ENCODE measurements around the gene ASCC3. TPM values are rescaled to one million over a fixed set of nuclear protein-coding genes. Genes with fewer than 3 reads are reported as not detected.

Gene ASCC3
- total and polyA plus RNA-seq, 2 experiments from 2014 or later = 49.1 to 60.2 TPM

DNA sequence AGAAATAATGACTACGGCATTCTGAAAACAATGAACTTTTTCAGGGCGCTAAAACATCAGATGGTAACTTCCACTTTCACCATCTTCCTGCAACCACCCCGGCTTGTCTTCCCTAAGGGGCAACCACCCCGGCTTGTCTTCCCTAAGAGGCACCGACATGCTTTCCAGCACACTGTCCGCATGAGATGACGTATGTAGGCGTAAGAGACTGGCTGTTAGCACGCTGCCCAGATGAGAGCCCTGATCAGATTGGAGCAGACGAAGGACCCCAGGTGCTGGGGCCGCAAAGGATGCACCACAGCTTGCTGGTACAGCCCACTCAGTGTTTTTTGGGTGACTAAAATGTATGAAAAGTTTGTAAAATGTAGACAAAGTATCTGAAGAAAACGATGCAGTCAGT lies 29.3 kb downstream of the ASCC3 start:
- Histone ChIP-seq H3K9me2 (ENCODE audit: insufficient read depth) (no peaks in the 10 kb centered on the region), H3F3A (ENCODE audit: insufficient read depth) (no peaks in the 10 kb centered on the region), H4K20me1 (ENCODE audit: insufficient read depth) (no peaks in the 10 kb centered on the region), H3K36me3 (ENCODE audit: low read depth) (peaks cover 43% of the 10 kb centered on the region), H3K9me3 (ENCODE audit: low read depth) (no peaks in the 10 kb centered on the region), H3K27me3 (replicated peaks; ENCODE audit: insufficient read depth) (no peaks in the 10 kb centered on the region), H3K4me1 (ENCODE audit: insufficient read depth) (no peaks in the 10 kb centered on the region), H3K4me2 (ENCODE audit: unreplicated experiment) (no peak overlapping the region), H3K27ac (no peak overlapping the region), H3K4me3 (no peak overlapping the region), H3K9ac (no peak overlapping the region), H2AFZ (no peak overlapping the region), H3K79me2 (ENCODE audit: insufficient read depth) (peaks cover 88% of the 10 kb centered on the region)
- in situ Hi-C loops (cut with MboI) = no loop called here
- no peak for DNase-seq
- TF ChIP-seq EZH2phosphoT487 (IDR thresholded peaks at IDR 0.05; ENCODE audit: insufficient read depth, low read depth) = no peak
- TF ChIP-seq EZH2 (IDR thresholded peaks at IDR 0.05; ENCODE audit: insufficient read depth, poor library complexity, severe bottlenecking) = no peak
- WGBS, 2 experiments (ENCODE audit: low coverage in 1 of 2, low lambda C conversion rate in 2 of 2, missing lambda C conversion rate in 2 of 2) = 97 to 99% methylated on average over 12 of the region's 12 CpGs

DNA sequence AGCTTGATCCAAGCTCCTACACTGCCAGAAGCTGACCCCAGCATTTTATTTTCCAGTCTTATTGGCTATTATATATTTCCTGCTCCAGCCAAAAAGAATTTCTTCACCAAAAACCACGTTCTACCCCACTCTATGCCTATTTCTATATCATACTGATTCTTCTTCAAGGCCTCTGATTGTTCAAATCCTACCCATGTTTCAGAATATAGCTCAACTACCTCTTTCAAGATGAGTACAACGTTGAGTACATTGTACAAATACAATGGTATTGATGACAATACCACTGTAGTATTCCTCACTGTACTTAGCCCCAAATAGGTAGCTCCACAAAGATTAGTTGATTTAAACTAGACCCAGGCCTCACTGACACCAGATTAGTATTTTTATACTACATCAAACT lies 31.0 kb downstream of the ASCC3 start:
- H3F3A ChIP-seq (ENCODE audit: insufficient read depth) = no peaks in the 10 kb centered on the region
- H3K36me3 ChIP-seq (ENCODE audit: low read depth) = peaks cover 37% of the 10 kb centered on the region
- H3K27me3 ChIP-seq (replicated peaks; ENCODE audit: insufficient read depth) = no peaks in the 10 kb centered on the region
- H3K27ac ChIP-seq = no peak overlapping the region
- in situ Hi-C loops (cut with MboI) = no loop called here
- peaks cover 94% of the 10 kb centered on the region for H3K79me2 ChIP-seq (ENCODE audit: insufficient read depth)
- no peaks in the 10 kb centered on the region for H3K4me1 ChIP-seq (ENCODE audit: insufficient read depth)
- no peaks in the 10 kb centered on the region for H3K9me2 ChIP-seq (ENCODE audit: insufficient read depth)
- no peak overlapping the region for H3K9ac ChIP-seq
- H3K4me2 ChIP-seq (ENCODE audit: unreplicated experiment) = no peak overlapping the region
- H4K20me1 ChIP-seq (ENCODE audit: insufficient read depth) = no peaks in the 10 kb centered on the region; the same call in 1 of the 2 replicates
- WGBS, 2 experiments (ENCODE audit: low coverage in 1 of 2, low lambda C conversion rate in 2 of 2, missing lambda C conversion rate in 2 of 2) = 88 to 91% methylated on average over 2 of the region's 2 CpGs
- no peak for DNase-seq
- H2AFZ ChIP-seq = no peak overlapping the region
- TF ChIP-seq EZH2phosphoT487 (IDR thresholded peaks at IDR 0.05; ENCODE audit: insufficient read depth, low read depth) = no peak
- TF ChIP-seq EZH2 (IDR thresholded peaks at IDR 0.05; ENCODE audit: insufficient read depth, poor library complexity, severe bottlenecking) = no peak
- no peak overlapping the region for H3K4me3 ChIP-seq
- H3K9me3 ChIP-seq (ENCODE audit: low read depth) = no peaks in the 10 kb centered on the region

DNA sequence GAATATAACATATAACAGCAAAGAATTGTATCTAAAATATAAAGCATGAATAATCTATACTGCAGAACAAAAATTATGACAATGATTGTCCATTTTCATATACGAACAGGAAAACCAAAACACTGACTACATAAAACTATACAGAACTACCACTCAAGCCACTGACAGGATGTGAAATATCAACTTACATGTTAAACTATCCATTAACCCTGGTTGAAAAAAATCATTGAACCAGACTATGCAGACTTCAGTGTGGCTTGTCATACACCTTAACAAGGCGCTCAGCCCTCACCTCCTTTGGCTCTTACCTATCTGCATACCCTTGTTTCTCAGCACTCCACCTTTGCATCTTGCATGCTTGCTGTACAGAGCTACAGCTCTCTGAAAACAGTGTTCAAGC lies 34.9 kb downstream of the ASCC3 start:
- Histone ChIP-seq H4K20me1 (ENCODE audit: insufficient read depth) (peaks cover 5% of the 10 kb centered on the region; the same call in 1 of the 2 replicates), H3K9me2 (ENCODE audit: insufficient read depth) (no peaks in the 10 kb centered on the region), H3K27ac (no peak overlapping the region), H3K4me1 (ENCODE audit: insufficient read depth) (no peaks in the 10 kb centered on the region), H3K4me3 (no peak overlapping the region), H3K4me2 (ENCODE audit: unreplicated experiment) (no peak overlapping the region), H3K36me3 (ENCODE audit: low read depth) (peaks cover 37% of the 10 kb centered on the region), H3K9me3 (ENCODE audit: low read depth) (no peaks in the 10 kb centered on the region), H3F3A (ENCODE audit: insufficient read depth) (no peaks in the 10 kb centered on the region), H3K9ac (no peak overlapping the region), H2AFZ (no peak overlapping the region), H3K27me3 (replicated peaks; ENCODE audit: insufficient read depth) (no peaks in the 10 kb centered on the region), H3K79me2 (ENCODE audit: insufficient read depth) (peaks cover 99% of the 10 kb centered on the region)
- TF ChIP-seq EZH2 (IDR thresholded peaks at IDR 0.05; ENCODE audit: insufficient read depth, poor library complexity, severe bottlenecking) = no peak
- TF ChIP-seq EZH2phosphoT487 (IDR thresholded peaks at IDR 0.05; ENCODE audit: insufficient read depth, low read depth) = no peak
- WGBS, 2 experiments (ENCODE audit: low coverage in 1 of 2, low lambda C conversion rate in 2 of 2, missing lambda C conversion rate in 2 of 2) = 100% methylated on average over 2 of the region's 2 CpGs
- in situ Hi-C loops (cut with MboI) = no loop called here
- DNase-seq = no peak

DNA sequence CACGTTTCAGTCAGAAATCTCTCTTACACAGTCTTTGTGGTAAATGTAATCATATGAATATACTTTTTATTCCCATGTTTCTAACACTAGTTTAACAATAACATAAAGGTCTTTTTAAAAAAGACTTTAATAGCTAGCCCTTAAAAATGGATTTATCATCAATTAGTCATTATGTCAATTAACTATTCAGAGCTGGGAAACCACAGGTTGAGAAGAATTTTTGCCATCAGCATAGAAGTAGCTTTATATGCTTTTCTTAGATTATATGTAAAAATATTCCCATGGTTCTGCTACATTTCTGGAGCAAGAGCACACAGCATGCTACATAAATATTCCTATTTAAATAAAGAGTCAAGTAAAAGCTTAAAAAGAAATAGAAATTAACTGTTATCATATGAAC lies 35.5 kb downstream of the ASCC3 start:
- Histone ChIP-seq H3K9ac (no peak overlapping the region), H3K27ac (no peak overlapping the region), H3K36me3 (ENCODE audit: low read depth) (peaks cover 37% of the 10 kb centered on the region), H3K4me3 (no peak overlapping the region), H3K9me3 (ENCODE audit: low read depth) (no peaks in the 10 kb centered on the region), H3K27me3 (replicated peaks; ENCODE audit: insufficient read depth) (no peaks in the 10 kb centered on the region), H2AFZ (no peak overlapping the region), H3F3A (ENCODE audit: insufficient read depth) (no peaks in the 10 kb centered on the region), H4K20me1 (ENCODE audit: insufficient read depth) (peaks cover 5% of the 10 kb centered on the region; the same call in 1 of the 2 replicates), H3K4me2 (ENCODE audit: unreplicated experiment) (no peak overlapping the region), H3K79me2 (ENCODE audit: insufficient read depth) (peaks cover 99% of the 10 kb centered on the region), H3K9me2 (ENCODE audit: insufficient read depth) (no peaks in the 10 kb centered on the region), H3K4me1 (ENCODE audit: insufficient read depth) (no peaks in the 10 kb centered on the region)
- 17 to 20% methylated on average over 1 of the region's 1 CpG for WGBS, 2 experiments (ENCODE audit: low coverage in 1 of 2, low lambda C conversion rate in 2 of 2, missing lambda C conversion rate in 2 of 2)
- in situ Hi-C loops (cut with MboI) = no loop called here
- no peak for TF ChIP-seq EZH2 (IDR thresholded peaks at IDR 0.05; ENCODE audit: insufficient read depth, poor library complexity, severe bottlenecking)
- no peak for TF ChIP-seq EZH2phosphoT487 (IDR thresholded peaks at IDR 0.05; ENCODE audit: insufficient read depth, low read depth)
- no peak for DNase-seq

DNA sequence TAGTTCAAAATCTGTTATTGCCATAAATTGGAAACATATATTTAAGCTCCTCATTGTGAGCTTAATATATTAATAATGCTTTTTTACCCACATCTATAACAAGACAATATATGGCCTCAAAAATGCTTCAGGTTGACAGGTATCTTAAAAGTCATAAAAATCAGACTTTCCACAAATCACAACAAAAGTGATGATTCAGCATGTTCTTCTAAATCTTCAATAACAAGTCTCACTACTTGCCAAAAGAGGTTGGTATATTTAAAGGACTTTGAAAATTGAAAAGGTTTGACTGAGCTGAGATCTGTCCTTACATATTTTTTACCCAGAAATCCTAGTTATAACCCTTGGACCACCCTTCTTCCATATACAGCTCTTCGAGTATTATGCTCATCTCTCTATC lies 41.7 kb downstream of the ASCC3 start:
- TF ChIP-seq EZH2phosphoT487 (IDR thresholded peaks at IDR 0.05; ENCODE audit: insufficient read depth, low read depth) (no peak), EZH2 (IDR thresholded peaks at IDR 0.05; ENCODE audit: insufficient read depth, poor library complexity, severe bottlenecking) (no peak)
- Histone ChIP-seq H3K9ac (no peak overlapping the region), H2AFZ (no peak overlapping the region), H3K4me3 (no peak overlapping the region), H3K9me3 (ENCODE audit: low read depth) (no peaks in the 10 kb centered on the region), H3K27ac (no peak overlapping the region), H3K9me2 (ENCODE audit: insufficient read depth) (no peaks in the 10 kb centered on the region), H3K27me3 (replicated peaks; ENCODE audit: insufficient read depth) (no peaks in the 10 kb centered on the region), H3K4me2 (ENCODE audit: unreplicated experiment) (no peak overlapping the region), H3F3A (ENCODE audit: insufficient read depth) (peaks cover 10% of the 10 kb centered on the region), H3K36me3 (ENCODE audit: low read depth) (peaks cover 9% of the 10 kb centered on the region; the same call in 1 of the 2 replicates), H4K20me1 (ENCODE audit: insufficient read depth) (0 out of 2 replicates have a peak, but pooled peaks cover 1% of the 10 kb centered on the region), H3K79me2 (ENCODE audit: insufficient read depth) (peaks cover 100% of the 10 kb centered on the region), H3K4me1 (ENCODE audit: insufficient read depth) (peaks cover 2% of the 10 kb centered on the region; the same call in 1 of the 2 replicates)
- 91 to 100% methylated on average over 1 of the region's 1 CpG for WGBS, 2 experiments (ENCODE audit: low coverage in 1 of 2, low lambda C conversion rate in 2 of 2, missing lambda C conversion rate in 2 of 2)
- in situ Hi-C loops (cut with MboI) = no loop called here
- DNase-seq = no peak

All from GM23248 (cell line).